IPS-20b (cell line): ENCODE measurements around the gene CRYBG2.
A peak's percentile ranks its signal among the peaks of the same experiment; 100 is the strongest.
"Not testable (repeated sequence)": the region's sequence is repeated elsewhere in the genome, so short reads cannot be mapped to it uniquely, and the experiment has no call there.

ENCODE experiments used
- H3K27ac ChIP-seq: one replicate; pipeline ENCODE4 v1.5.1; 2013; ENCODE audit warnings: low read length
- H3K27me3 ChIP-seq: 2 replicates; pipeline ENCODE4 v1.6.1; 2013; ENCODE audit warnings: mild to moderate bottlenecking, low read length, inconsistent platforms; ENCODE audit not compliant: insufficient read depth
- H3K36me3 ChIP-seq: 2 replicates; pipeline ENCODE4 v1.6.1; 2013; ENCODE audit warnings: low read depth, mild to moderate bottlenecking, inconsistent platforms, low read length, moderate library complexity; ENCODE audit not compliant: insufficient read depth
- H3K4me1 ChIP-seq: 2 replicates; pipeline ENCODE4 v1.6.1; 2013; ENCODE audit warnings: mild to moderate bottlenecking, control low read depth, inconsistent platforms, low read length, moderate library complexity; ENCODE audit not compliant: insufficient read depth
- H3K4me3 ChIP-seq: 2 replicates; pipeline ENCODE4 v1.5.1; 2013; ENCODE audit warnings: mild to moderate bottlenecking, low read length, inconsistent platforms
- H3K9ac ChIP-seq: 2 replicates; pipeline ENCODE4 v1.6.1; 2013; ENCODE audit warnings: low read depth, mild to moderate bottlenecking, inconsistent platforms, low read length, moderate library complexity
- H3K9me3 ChIP-seq: 2 replicates; pipeline ENCODE4 v1.6.1; 2013; ENCODE audit warnings: mild to moderate bottlenecking, low read depth, low read length, inconsistent platforms; ENCODE audit not compliant: insufficient read depth

Gene CRYBG2

DNA sequence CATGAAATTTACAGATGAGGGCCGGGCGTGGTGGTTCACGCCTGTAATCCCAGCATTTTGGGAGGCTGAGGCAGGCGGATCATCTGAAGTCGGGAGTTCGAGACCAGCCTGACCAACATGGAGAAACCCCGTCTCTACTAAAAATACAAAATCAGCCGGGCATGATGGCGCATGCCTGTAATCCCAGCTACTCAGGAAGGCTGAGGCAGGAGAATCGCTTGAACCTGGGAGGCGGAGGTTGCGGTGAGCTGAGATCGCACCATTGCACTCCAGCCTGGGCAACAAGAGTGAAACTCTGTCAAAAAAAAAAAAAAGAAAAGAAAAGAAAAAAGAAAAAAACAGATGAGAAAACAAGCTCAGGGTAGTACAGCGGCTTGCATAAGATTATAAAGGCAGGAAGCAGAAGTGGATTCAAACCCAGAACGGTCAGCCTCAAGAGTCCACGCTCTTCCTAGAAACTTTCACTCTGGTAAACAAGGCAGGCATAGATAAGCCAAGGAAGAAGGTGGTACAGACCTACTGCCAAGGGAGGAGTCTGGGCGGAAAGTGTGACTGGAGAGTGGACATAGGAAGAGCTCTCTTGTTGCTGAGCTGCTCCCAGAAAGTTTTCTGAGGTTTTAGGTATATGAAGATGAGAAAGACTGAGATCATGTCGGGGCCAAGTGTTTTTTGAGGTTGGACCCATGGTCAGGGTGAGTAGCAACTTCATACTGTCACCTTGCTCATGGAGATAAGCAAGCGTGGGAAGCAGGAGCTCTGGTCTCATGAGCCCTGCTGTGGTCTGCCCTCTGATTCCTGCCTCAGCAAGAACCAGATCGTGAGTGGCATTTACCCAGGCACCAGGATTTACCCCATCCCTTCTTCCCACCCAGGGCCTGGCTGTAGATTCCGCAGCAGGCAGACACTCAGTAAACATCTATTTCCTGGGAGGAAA, 45.7 kb downstream of the CRYBG2 start:
- not testable (repeated sequence) for H3K9me3 ChIP-seq, H3K9ac ChIP-seq, H3K36me3 ChIP-seq, H3K4me3 ChIP-seq, H3K27me3 ChIP-seq, H3K4me1 ChIP-seq, H3K27ac ChIP-seq

DNA sequence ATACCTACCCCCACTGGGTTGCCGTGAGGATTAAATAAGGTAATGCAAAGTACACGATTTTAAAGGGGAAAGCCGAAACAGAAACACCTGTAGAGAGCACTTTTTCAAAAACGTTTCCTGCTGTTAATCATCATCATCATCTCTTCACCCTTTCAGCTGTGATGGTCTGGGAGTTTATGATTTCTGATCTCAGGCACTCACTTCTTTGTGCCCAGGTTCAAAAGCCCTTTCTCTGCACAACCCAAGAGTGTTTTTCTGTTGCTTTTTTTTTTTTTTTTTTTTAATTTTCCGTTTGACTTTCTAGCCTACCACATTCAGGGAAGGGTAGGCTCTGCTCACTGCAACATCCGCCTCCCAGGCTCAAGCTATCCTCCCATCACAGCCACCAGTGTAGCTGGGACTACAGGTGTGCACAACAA, 46.6 kb downstream of the CRYBG2 start:
- Histone ChIP-seq H3K4me1 (peaks cover 10% of the 10 kb centered on the region), H3K4me3 (peak overlapping the region; percentile 90), H3K9me3 (no peaks in the 10 kb centered on the region), H3K9ac (peak overlapping the region; percentile 84; the same call in 1 of the 2 replicates), H3K27ac (peak overlapping the region; percentile 69), H3K36me3 (no peaks in the 10 kb centered on the region), H3K27me3 (no peaks in the 10 kb centered on the region)

DNA sequence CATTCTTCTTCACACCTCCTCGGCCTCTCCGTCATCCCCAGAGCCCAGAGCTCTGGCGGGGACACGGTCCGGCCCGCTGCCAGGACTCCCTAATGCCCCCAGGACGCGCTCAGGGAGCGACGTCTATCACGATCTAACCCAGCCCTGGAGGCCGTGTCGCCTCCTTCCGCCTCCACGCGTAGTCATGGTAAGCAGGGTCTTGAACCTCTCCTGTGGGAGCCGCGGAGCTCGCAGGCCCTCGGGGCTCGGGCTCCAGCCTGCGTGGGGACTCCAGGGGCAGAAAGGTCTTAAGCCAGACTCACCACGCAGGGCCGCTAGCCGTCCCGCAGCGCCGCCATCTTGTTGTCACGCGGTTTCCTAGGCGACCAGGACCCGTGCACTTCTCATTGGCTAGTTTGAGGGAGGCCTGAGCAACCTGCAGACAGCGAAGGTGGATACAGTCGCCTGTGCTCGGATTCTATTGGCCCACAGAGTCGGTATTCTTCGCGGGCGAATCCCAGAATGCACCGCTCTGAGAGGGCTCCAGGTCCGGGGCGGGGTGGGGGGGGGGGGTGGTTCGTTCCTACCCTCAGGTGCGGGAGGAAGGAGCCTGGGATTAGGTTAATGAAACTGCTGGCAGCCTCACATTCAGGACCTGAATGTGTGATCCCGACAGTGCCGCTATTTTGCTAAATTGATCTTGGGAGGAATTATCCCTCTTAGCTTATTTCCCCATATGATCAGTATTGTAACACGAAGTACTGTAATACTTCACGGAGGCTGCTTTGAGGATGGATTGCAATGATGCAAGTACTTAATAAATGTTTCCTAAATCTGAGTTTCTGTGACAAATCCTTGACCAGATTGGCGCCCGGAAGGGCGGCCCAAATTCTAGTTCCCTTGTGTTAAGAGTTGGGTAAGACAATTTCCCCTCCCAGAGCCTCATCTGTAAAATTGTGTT, 47.4 kb downstream of the CRYBG2 start, which contains the start of gene UBXN11:
TSS of gene UBXN11 (minus strand) at position 347 of the 940 bp plus-strand sequence. CDS start 3,753 bp downstream, outside the sequence.
- Histone ChIP-seq H3K9ac (peak within 1 kb of the TSS; percentile 84; the same call in 1 of the 2 replicates), H3K4me3 (peak within 1 kb of the TSS; percentile 90), H3K4me1 (peaks cover 10% of the 10 kb centered on the region), H3K27me3 (no peaks in the 10 kb centered on the region), H3K36me3 (no peaks in the 10 kb centered on the region), H3K9me3 (no peaks in the 10 kb centered on the region), H3K27ac (peak within 1 kb of the TSS; percentile 69)

DNA sequence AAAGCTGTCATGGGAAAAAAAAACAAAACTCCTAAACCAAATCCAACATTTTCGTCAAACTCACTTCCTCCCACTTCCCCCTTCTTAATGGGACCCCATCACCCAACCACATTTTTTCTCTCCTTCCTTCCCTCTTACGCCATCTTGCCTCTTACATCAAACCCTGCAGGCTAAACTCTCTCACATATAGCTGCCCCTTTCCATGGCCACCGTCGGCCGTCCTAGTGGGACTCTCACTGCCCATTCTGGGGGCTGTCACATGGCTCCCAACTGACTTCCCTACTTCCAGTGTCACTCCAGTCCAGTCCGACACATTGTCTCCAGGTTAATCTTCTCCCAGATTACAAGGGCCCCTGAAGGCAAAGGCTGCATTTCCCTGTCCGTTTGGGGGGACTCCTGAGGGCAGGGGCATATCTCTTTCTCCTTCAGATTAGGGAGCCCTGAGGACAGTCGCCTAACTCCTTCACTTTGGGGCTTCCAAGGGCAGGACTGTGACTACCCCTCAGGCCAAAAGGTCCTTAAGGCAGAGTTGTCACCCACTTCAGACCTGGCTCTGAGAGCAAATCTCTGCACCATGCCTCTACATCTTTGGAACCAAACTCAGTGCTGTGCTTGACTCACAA, 48.2 kb downstream of the CRYBG2 start:
- H3K36me3 ChIP-seq = no peaks in the 10 kb centered on the region
- H3K9me3 ChIP-seq = no peaks in the 10 kb centered on the region
- H3K4me3 ChIP-seq = peak overlapping the region; percentile 90
- peaks cover 10% of the 10 kb centered on the region for H3K4me1 ChIP-seq
- H3K27ac ChIP-seq = no peak overlapping the region
- H3K9ac ChIP-seq = peak overlapping the region; percentile 81; the same call in 1 of the 2 replicates
- H3K27me3 ChIP-seq = no peaks in the 10 kb centered on the region

DNA sequence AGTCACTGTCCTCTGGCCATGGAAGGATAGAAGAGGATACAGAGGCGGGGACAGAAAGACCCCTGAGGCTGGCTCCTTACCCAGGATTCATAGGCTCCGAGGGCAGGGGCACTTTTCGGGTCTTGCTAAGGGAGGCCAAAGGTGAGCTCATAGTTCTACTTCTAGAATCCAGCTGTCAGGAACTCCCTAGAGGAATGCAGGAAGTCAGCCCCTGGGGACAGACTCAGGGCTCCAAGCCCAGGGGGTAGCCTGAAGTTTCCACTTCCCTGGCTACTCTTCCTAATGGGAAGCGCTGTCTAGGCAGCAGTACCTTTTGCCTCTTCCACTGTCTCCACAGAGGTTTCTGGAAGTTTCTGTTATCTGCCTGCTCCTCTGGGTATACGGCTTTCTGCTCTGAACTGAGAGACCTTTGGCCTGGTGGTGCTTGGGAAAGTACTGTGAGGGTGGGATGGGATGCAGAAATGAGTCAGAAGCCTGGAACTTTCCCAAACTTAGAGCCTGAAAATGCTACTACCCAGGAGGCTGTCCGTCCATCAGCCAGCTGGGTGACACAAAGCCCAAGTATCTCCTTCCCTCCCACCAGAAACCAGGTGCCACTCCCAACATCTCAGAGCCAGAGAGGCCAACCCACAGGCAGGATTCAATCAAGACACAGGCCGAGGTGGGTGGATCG, 51.1 kb downstream of the CRYBG2 start:
- Histone ChIP-seq H3K27ac (no peak overlapping the region), H3K27me3 (no peaks in the 10 kb centered on the region), H3K36me3 (no peaks in the 10 kb centered on the region), H3K9me3 (no peaks in the 10 kb centered on the region), H3K4me3 (no peak overlapping the region), H3K9ac (no peak overlapping the region), H3K4me1 (peaks cover 10% of the 10 kb centered on the region)

DNA sequence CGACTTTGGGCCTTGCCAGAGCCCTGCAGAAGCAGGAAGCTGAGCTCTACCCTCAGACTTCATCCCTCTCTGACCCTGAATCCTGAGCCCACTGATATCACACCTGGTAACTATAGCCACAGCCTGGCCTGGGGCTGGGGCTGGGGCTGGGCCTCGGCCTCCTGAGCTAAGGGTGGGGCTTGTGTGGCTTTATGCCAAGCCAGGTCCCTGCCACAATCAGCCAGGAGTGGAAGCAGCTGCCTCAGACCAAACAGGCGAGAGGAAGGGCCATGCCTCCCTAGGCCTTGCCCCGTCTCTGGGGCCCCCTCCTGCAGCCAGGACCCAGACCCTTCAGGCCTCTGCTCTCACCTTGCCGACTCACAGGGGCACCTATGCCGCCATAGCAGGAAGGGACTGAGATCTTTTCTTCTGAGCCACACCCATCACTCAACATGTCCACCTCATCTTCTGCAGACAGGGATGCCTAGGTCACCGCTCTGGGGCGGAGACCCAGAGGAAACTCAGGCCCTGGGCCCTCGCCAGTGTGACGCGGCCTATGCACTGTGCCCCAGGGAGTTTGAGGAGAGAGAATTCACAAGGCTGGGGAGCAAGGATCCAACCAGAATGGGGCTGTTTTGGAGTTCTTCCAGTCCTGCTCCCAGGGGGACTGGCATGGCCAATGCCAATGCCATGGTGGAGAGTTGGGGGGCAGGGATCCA, 53.2 kb downstream of the CRYBG2 start:
- Histone ChIP-seq H3K9me3 (no peaks in the 10 kb centered on the region), H3K9ac (no peak overlapping the region), H3K4me1 (peaks cover 1% of the 10 kb centered on the region), H3K27ac (no peak overlapping the region), H3K4me3 (no peak overlapping the region), H3K27me3 (no peaks in the 10 kb centered on the region), H3K36me3 (no peaks in the 10 kb centered on the region)

DNA sequence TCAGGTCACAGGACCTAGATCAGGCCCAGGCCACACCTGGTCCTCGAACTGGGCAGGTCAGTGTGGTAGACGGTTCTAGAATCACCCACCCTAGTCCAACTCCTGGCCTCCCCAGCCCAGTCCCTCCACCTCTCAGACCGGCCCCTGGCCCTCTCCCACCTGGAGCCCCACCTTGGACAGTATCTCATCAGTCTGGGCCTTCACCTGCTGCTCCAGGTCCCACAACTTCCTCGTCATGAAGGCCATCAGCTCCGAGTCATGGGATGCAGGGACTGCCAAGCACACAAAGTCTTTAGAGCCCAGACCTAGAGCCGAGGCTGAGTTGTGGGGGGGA, 56.2 kb downstream of the CRYBG2 start:
- Histone ChIP-seq H3K9ac (no peak overlapping the region), H3K27ac (no peak overlapping the region), H3K36me3 (no peaks in the 10 kb centered on the region), H3K4me1 (no peaks in the 10 kb centered on the region; the same call in 1 of the 2 replicates), H3K9me3 (no peaks in the 10 kb centered on the region), H3K4me3 (no peak overlapping the region), H3K27me3 (no peaks in the 10 kb centered on the region)

DNA sequence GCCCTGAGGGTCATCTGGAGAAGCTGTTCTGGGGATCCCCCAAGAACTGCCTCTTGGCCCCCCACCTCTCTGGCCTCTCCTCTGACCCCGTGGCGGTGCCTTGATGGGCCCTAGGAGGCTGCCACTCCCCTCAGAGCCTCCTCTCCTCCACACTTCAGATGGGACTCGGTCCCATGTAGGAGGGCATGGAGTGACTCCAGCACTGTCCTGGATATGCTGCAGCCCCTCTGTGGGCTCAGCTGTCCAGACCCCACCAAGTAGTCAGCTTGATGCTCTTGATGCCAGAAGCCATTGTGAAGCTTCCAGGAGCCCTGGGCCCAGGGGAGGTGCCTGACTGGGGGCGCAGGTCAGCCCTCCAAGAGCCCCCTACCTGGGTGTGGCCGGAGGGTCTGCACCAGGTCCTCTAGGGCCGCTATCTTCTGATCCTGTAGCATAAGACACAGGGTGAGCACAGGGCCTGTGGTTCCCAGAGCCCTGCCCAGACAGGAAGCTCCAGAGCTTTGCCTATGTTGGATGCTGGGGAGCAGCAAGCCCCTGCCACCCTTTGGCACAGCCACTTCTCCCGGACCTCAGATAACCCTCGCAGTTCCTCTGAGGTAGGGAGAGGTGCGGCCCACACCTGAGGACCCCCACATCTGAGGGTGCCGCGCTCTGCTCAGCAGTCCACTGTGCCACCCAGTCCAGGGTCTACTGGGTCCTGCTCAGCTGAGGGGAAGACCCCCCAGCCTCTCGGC, 56.7 kb downstream of the CRYBG2 start:
- Histone ChIP-seq H3K36me3 (no peaks in the 10 kb centered on the region), H3K9me3 (no peaks in the 10 kb centered on the region), H3K27me3 (no peaks in the 10 kb centered on the region), H3K4me3 (no peak overlapping the region), H3K9ac (no peak overlapping the region), H3K4me1 (no peaks in the 10 kb centered on the region), H3K27ac (no peak overlapping the region)

DNA sequence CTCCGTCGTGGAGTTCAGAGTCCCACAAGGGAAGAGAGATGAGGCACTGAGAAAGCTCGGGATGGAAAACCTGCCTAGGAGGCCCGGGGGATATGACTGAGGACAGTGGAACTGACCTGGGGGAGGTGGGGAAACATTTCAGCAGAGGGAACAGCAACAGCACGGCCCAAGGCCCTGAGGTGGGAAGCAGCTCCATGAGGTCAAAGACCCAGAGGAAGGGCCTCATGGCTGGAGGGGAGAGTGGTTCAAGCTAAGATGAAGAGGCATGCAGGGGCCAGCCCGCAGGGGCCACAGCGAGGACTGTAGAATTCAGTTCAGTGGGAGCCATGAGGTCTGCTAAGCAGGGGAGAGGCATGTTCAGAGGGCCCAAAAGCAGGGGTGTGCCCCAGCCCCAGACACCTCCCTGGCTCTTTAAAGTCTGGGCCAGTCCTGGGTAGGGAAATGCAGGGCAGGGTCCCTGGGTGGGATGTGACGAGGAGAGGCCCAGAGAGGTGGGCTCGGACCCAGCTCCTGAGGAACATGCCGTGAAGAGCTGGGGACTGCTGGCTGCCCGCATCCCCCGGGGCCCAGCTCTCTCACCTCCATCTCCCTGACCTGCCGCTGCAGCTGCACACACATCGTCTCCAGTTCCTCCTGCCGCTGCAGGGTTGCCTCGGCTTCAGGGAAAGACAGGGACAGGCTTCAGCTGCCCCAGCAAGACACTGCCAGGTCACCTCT, 57.4 kb downstream of the CRYBG2 start:
- Histone ChIP-seq H3K36me3 (no peaks in the 10 kb centered on the region), H3K9me3 (no peaks in the 10 kb centered on the region), H3K4me3 (no peak overlapping the region), H3K27me3 (no peaks in the 10 kb centered on the region), H3K27ac (no peak overlapping the region), H3K4me1 (no peaks in the 10 kb centered on the region), H3K9ac (no peak overlapping the region)
